MG63 (cell line): ENCODE measurements around the gene FAM13A. TPM values are rescaled to one million over a fixed set of nuclear protein-coding genes. Genes with fewer than 3 reads are reported as not detected.
A peak's percentile ranks its signal among the peaks of the same experiment; 100 is the strongest.

Experiments
- DNase-seq: peaks from one replicate; pipeline ENCODE4 v3.0.0-alpha.2; 2020
- H3K27me3 ChIP-seq: fragments of 250-450 bp; sonication (Bioruptor Pico); 2 replicates; pipeline ENCODE4 v1.5.1; 2020; ENCODE audit warnings: mild to moderate bottlenecking, moderate library complexity
- H3K36me3 ChIP-seq: fragments of 250-450 bp; sonication (Bioruptor Pico); 2 replicates; pipeline ENCODE4 v1.5.1; 2020; ENCODE audit warnings: mild to moderate bottlenecking, moderate library complexity
- H3K4me3 ChIP-seq: fragments of 250-450 bp; sonication (Bioruptor Pico); 2 replicates; pipeline ENCODE4 v1.5.1; 2020; ENCODE audit warnings: mild to moderate bottlenecking, moderate library complexity
- H3K9me3 ChIP-seq: fragments of 250-450 bp; sonication (Bioruptor Pico); 2 replicates; pipeline ENCODE4 v1.5.1; 2020; ENCODE audit warnings: mild to moderate bottlenecking, moderate library complexity
- total RNA-seq: library from RNA; depleted of rRNA; stranded (reverse); fragments of >200 nt; shearing (Covaris generic); gene quantifications from 2 replicates; pipeline ENCODE4 v1.2.3, GENCODE V29; 2014; ENCODE audit warnings: low replicate concordance; rRNA removed

FAM13A gene
- total RNA-seq, 1 experiment from 2014 or later: 6.4 TPM

DNA sequence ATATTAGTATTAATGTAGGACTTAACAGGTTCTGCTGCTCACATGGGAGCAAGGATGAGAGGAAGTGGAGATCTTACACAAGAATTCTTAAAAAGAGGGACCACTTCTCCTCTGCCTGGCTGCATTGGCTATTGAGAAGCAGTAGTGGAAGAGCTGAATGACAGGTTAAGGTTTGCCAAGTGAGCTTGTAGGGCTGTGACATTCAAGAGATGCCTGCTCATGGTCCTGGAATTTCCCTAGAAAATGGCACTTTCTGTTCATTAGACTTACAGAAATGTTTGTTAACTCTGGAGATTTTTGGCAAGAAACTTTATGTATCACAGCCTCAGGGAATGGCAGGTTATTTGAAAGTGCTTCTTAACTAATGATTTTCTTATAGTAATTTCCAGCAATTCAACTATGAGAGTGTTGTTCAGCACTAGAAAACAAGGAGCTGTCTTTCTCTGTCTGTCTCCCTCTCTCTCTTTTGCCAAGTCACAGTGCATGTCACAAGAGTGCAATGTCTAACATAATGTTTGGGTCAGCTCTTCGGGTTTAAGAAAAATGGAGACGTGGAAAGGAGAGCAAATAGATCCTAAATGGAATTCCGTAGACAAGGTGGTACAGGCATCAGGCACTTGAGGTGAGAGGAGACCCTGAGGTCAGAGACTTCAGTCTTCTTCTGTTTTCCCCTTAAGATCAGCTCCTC lies 351.0 kb downstream of the FAM13A start:
- no peak for DNase-seq
- Histone ChIP-seq H3K4me3 (no peak overlapping the region), H3K9me3 (no peaks in the 10 kb centered on the region), H3K27me3 (no peaks in the 10 kb centered on the region), H3K36me3 (no peaks in the 10 kb centered on the region)

DNA sequence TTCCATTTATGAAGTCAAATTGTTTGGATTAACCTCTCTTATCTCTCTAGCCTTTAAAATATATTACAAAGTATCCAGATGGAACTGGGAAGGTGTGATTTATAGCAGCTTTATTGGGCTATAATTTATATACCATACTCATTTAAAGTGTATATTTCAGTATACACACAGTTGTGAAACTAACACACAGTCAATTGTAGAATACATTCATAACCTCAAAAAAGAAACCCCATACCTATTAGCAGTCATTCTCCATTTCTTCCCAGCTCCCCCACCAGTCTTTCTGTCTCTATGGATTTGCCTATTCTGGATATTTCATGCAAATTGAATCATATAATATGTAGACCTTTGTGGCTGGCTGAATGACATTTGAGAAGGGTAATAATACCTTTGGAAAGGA lies 351.8 kb downstream of the FAM13A start:
- no peak overlapping the region for H3K4me3 ChIP-seq
- DNase-seq: no peak
- no peaks in the 10 kb centered on the region for H3K9me3 ChIP-seq
- H3K36me3 ChIP-seq: no peaks in the 10 kb centered on the region
- H3K27me3 ChIP-seq: no peaks in the 10 kb centered on the region

DNA sequence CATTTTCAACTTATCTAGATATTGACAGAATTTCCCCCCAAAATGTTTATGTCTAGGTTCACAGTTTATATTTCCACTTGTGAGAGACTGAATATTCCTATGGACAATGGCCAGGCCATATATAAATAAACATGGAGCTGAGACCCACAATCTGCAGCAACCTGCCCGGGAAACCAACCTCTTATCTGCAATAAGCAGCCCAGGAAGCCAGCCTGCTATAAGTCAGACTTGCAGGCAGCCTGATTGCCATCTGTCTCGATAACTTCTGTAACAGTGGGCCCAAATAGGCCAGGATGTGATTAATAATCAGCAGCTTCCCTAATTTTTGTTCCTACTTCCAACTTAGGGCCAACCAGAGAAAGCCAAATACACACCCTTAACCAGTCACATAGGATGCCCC lies 354.2 kb downstream of the FAM13A start:
- DNase-seq: no peak
- Histone ChIP-seq H3K4me3 (no peak overlapping the region), H3K9me3 (no peaks in the 10 kb centered on the region), H3K36me3 (no peaks in the 10 kb centered on the region), H3K27me3 (no peaks in the 10 kb centered on the region)

DNA sequence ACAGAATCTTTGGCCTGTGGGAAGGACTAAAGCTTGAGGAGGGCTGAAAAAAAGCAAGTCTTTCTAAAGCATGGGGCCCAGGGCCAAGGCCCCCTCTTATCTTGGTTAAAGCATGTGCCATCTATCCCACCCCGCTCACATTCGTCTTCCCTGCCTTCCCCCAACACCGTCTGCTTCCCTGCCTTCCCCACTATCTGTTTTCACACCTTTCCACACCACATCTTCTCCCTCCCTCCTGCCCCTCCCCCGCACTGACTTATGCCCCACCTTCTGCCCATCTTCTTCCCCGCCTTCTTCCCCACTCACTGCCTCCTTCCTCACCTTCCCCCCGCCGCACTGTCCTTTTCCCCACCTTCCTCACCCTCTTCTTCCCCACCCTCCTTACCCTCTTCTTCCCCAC lies 358.5 kb downstream of the FAM13A start:
- no peak for DNase-seq
- Histone ChIP-seq H3K27me3 (no peaks in the 10 kb centered on the region), H3K36me3 (no peaks in the 10 kb centered on the region)

DNA sequence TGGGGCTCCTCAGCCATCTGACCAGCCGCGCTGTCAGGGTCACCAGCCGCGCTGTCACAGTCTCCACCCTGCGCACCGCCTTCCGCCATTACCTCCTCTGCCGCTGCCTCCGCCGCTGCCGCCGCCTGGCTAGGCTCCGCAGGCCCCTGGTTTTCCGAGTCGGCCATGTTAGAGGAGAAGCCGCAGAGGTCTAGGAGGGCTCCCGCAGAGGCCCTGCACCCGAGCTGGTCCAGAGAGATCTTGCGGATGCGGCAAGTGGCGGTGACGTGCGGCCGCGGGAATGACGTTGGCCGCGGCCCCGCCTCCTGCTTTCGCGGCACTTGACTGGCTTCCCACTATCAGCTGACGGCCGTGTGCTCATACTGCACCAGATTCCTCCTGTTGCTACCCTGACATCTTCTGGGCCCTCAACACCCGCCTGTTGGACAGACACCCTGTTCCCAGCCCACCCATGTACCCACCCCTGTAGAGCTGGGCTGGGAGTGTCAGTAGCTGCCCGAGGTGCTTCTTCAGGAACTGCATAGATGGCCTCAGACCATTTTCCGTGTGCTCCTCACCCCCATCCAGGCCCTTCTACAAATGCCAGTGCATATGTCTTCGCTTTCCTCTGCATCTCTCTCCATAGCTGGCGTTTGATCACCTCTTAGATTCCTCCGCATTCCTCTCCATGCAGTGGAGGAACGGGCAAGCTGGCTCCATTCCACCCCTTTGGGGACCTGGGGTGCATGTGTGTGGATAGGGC lies 359.2 kb downstream of the FAM13A start, which contains the start of gene NAP1L5:
TSS of gene NAP1L5 (minus strand) at position 242 of the 742 bp plus-strand sequence. CDS start at position 167, 75 bp downstream.
- peak; percentile 36 for DNase-seq
- Histone ChIP-seq H3K9me3 (no peaks in the 10 kb centered on the region), H3K4me3 (peak within 1 kb of the TSS; percentile 56), H3K27me3 (no peaks in the 10 kb centered on the region), H3K36me3 (no peaks in the 10 kb centered on the region)

More for the DNA sequence above, 358.5 kb downstream of the FAM13A start:
- Histone ChIP-seq H3K9me3 (no peaks in the 10 kb centered on the region), H3K4me3 (no peak overlapping the region)

DNA sequence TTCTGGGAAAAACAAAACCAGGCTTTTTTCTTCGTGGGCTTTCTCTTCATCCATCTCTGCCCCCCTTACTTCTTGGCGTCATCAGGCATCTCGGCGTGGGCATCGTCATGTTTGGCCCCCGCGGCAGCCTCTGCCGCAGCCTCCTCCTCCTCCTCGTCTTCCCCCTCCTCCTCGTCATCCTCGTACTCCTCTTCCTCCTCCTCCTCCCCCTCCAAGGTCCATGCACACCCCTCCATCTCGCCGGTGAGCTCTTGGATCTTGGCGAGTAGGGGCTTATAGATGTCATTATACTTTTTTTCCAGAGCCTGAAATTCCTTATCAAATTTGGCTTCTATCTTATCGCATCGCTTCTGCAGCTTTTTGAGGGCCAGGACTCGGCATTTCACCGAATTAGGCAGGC lies 359.8 kb downstream of the FAM13A start:
- Histone ChIP-seq H3K4me3 (peak overlapping the region; percentile 56), H3K36me3 (no peaks in the 10 kb centered on the region), H3K27me3 (no peaks in the 10 kb centered on the region), H3K9me3 (no peaks in the 10 kb centered on the region)
- no peak for DNase-seq

DNA sequence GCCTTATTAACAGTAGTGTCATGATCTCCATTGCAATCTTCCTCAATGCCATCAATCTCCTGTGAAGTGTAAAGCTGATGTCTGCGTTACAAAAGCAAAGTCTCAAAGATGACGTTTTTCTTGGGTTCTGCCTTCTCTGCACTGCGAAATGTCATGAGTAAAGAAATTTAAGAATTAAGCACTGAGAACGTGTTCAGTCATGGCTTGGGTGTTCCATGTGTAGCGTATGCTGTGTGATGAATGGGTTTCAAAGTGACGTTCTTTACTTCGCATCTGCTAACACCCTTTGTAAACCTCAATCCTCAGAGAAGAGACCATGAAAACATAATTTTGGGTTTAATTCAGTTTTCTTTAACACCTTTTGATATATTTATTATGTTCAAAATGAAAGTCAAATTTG lies 360.4 kb downstream of the FAM13A start:
- no peaks in the 10 kb centered on the region for H3K9me3 ChIP-seq
- DNase-seq: no peak
- H3K36me3 ChIP-seq: no peaks in the 10 kb centered on the region

DNA sequence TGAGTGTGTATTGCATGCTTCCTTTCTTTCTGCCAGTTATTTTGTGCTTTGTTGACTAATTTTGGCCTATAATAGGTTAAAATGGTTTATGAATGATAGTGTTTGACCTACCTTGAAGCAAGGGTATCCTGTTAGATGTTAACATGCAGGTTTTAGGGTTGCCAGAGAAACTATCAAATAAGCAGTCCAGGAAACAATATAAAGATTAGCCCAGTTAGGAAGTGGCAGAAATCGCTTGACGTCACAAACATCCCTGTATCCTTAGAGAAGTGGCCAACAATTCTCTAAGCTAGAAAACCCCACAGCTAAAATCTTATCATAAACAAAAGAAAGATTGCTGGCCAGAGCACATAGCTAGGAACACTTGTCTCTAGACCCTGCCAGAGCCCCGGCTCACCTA lies 363.2 kb downstream of the FAM13A start:
- Histone ChIP-seq H3K4me3 (no peak overlapping the region), H3K36me3 (no peaks in the 10 kb centered on the region), H3K27me3 (no peaks in the 10 kb centered on the region), H3K9me3 (no peaks in the 10 kb centered on the region)
- no peak for DNase-seq

More for the DNA sequence above, 360.4 kb downstream of the FAM13A start:
- Histone ChIP-seq H3K27me3 (no peaks in the 10 kb centered on the region), H3K4me3 (peak overlapping the region; percentile 56; the same call in 1 of the 2 replicates)

DNA sequence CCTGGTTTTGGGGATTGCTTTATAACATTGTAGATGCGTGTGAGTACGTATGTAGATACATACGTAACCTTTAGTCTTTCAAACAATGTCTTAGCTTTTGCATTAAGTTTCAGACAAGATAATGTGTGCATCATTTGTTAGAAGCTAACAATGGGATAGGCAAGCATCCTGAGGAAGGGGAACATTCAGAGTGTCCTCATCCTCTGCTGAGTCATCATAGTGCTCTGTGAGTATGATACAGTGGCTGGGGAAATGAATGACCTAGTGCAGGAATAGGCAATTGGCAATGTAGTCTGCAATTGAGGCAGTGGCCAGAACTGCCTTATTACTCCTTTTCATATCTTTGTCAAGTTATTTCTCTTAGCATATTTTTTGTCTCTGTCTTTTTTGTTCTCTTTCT lies 366.6 kb downstream of the FAM13A start:
- no peaks in the 10 kb centered on the region for H3K27me3 ChIP-seq
- no peak for DNase-seq

DNA sequence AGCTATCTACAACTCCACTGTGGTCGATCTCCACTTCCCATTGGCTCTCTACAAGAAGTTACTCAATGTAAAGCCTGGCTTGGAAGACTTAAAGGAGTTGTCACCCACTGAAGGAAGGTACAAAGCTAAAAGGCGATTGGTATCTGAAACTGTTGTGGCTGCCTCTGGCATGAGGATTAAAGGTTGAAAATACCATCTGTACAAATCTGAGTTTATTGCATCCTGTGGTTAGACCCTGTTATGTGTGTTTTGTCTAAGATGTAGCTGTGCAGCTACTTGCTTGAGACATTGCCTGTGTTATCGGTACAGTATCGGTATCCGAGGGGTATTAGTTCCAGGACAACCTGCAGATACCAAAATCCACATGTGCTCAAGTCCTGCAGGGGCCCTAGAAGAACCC lies 375.8 kb downstream of the FAM13A start:
- H3K9me3 ChIP-seq: no peaks in the 10 kb centered on the region
- H3K4me3 ChIP-seq: no peak overlapping the region
- DNase-seq: no peak
- H3K36me3 ChIP-seq: no peaks in the 10 kb centered on the region
- no peaks in the 10 kb centered on the region for H3K27me3 ChIP-seq

More for the DNA sequence above, 366.6 kb downstream of the FAM13A start:
- Histone ChIP-seq H3K36me3 (no peaks in the 10 kb centered on the region), H3K9me3 (no peaks in the 10 kb centered on the region), H3K4me3 (no peak overlapping the region)

Other genes starting within 250 kb of the FAM13A start
- 2.8 and 5.8 TPM in 2 replicates for gene TIGD2, start 54.3 kb upstream of the FAM13A start, total RNA-seq